Measurements from ENCODE around the gene GPR142. TPM values are rescaled to one million over a fixed set of nuclear protein-coding genes. Genes with fewer than 3 reads are reported as not detected.

The GPR142 gene
- polyA plus RNA-seq, 4 donors: 0.16 to 0.63 (median 0.40) TPM; not detected in 1

DNA sequence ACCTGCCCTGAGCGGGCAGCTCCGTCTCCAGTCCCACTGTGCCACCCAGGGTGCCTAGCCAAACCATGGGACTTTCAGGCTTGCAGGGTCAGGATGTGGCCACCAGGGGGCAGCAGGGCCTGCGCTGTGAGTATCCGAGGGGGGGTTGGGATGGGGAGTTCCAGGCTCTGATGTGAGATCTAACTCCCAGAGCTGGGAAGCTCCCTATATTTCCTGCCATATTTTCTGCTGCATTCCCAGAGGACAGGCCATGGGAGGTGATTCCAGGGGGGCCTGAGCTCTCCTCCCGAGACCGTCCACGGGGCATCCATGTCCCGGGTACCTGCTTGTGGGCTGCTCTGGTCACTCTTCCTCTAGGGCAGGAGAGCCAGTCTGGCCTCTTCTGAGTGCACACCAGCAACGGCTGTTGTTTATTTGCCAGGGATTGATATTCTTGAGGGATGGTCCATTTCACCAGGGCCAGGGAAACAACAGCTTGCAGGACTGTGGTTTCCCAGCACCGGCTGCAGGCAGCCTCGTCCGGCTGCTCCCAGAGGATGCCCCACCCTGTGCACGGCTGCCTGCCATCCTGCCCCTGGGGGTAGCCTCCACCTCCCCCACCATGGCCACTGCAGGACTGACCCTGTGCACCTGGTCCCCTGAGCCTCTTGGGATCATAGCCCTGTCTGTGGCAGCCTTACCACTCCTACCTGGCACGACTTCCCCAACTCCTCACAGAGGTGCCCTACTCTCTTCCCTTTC, 1.2 kb downstream of the GPR142 start:
- DNase-seq (ENCODE audit: low read depth in 4 of 4, low spot score in 3 of 4): no peak

DNA sequence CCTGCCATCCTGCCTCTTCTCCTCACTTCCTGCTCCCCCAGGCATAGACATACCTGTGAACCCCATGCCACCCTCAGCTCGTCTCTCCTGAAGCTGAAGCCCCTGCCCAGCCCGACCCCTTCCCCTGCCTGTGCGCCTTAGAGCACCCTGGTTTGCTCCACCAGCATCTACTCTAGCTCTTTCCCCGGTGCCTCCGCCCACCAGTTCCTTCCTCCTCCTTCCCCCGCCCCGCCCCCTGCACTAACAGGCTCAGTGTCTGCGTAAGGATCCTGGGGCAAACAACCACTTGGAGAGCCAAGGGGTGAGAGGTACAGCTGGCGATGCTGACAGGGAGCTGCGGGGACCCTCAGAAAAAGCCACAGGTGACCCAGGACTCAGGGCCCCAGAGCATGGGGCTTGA, 1.9 kb downstream of the GPR142 start:
- no peak for DNase-seq (ENCODE audit: low read depth in 4 of 4, low spot score in 3 of 4)

DNA sequence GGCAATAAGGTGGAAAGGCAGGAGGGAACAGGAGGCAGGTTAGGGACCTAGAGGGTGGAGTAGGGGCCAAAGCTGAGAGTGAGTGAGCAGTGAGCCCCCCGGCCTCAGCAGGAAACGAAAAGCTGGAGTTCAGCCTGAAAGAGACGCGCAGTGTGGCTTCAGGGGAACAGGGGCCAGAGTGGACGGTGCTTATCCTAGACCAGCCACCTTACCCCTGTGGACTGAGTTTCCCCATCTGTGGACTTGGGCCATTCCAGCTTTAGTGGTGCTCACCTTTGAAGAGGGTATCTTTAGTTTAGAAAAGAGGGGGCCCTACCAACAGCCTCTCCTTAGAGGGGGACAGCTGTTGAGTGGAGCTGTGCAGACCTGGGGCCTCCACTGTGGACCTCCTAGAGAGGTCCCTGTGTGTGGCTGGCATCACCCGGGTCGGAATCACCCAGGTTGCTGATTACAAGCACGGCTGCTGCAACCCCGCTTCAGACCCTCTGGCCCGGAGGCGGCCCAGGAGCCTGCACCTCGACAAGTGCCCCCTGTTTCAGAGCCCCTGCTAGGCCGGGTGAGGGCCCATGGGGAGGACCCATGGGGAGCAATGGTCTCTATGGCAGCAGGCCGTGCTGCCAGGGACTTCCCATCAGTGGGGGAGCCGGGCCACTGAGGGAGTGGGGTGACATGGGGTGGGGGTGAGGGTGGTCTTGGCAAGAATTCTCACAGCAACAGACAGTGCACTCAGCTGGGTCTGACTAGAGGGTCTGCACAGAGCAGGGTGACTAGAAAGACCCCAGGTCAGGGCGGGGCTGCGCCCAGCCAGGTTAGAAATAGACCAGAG, 2.6 kb downstream of the GPR142 start:
- DNase-seq (ENCODE audit: low read depth in 4 of 4, low spot score in 3 of 4): no peak

DNA sequence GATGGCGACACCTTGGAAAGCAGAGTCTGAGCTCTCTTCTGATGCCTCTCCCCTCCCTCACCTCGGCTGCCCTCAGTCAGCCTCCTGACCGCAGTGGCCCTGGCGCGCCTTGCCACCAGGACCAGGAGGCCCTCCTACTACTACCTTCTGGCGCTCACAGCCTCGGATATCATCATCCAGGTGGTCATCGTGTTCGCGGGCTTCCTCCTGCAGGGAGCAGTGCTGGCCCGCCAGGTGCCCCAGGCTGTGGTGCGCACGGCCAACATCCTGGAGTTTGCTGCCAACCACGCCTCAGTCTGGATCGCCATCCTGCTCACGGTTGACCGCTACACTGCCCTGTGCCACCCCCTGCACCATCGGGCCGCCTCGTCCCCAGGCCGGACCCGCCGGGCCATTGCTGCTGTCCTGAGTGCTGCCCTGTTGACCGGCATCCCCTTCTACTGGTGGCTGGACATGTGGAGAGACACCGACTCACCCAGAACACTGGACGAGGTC, 4.4 kb downstream of the GPR142 start:
- no peak for DNase-seq (ENCODE audit: low read depth in 4 of 4, low spot score in 3 of 4)

DNA sequence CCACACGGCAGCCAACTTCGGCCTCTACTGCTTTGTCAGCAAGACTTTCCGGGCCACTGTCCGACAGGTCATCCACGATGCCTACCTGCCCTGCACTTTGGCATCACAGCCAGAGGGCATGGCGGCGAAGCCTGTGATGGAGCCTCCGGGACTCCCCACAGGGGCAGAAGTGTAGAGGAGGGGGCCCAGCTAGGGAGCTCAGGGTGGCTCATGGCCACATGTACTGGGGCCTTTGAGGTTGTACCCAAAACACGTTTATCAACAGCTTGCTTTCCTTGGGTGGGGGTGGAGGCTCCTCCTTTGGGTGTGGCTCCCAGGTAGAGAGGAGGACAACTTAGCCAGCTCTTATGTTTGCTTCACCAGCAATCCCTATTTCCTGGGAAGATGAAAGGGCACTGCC, 5.1 kb downstream of the GPR142 start:
- DNase-seq (ENCODE audit: low read depth in 4 of 4, low spot score in 3 of 4): no peak

DNA sequence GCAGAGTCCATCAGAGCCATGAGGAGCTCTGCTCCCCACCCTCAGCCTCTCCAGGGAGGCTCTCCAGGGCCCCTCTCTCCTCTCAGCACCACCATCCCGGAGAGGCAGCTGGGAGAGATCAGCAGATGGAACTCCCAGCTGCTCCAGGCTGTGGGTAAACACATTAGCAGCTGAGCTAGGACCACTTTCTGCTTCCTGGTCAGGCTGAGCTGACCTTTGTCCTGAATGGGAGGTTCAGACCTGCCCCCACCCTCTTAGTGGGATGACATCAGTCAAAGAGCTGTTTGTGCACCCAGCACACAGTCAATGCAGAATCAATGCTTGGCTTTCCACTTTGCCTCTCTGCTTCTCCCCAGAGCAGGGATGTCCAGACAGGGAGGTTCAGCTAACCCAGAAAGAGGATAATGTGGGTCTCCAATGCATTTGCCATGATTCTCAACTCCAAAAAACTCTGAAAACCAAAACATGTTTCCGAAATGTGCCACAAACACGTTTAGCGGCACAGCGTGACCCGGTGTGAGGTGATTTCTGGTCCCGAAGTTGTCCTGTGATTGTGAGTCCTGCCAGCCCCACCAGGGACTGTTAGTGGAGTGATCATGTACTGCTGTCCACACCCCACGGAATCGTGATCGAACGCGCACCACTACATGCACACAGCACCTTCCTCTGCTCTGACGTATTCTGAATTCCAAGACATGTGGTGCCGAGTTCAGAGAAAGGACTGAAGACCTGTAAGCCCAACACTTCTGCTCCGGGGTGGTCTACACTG, 6.7 kb downstream of the GPR142 start:
- DNase-seq (ENCODE audit: low read depth in 4 of 4, low spot score in 3 of 4): no peak

DNA sequence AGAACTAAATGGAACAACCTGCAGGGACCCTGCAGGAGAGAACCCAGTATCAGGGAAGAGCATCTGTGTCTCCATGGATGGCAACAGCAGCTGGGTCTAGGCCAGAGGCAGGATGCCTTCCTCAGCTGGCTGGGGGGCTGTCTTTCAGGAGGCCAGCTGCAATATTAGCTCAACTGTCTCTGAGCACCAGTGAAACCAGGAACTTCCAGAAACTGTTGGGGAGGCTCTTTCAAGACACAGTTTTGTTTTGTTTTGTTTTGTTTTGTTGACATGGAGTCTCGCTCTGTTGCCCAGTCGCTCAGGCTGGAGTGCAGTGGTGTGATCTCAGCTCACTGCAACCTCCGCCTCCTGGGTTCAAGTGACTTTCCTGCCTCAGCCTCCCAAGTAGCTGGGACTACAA, 7.6 kb downstream of the GPR142 start:
- no peak for DNase-seq (ENCODE audit: low read depth in 4 of 4, low spot score in 3 of 4)

DNA sequence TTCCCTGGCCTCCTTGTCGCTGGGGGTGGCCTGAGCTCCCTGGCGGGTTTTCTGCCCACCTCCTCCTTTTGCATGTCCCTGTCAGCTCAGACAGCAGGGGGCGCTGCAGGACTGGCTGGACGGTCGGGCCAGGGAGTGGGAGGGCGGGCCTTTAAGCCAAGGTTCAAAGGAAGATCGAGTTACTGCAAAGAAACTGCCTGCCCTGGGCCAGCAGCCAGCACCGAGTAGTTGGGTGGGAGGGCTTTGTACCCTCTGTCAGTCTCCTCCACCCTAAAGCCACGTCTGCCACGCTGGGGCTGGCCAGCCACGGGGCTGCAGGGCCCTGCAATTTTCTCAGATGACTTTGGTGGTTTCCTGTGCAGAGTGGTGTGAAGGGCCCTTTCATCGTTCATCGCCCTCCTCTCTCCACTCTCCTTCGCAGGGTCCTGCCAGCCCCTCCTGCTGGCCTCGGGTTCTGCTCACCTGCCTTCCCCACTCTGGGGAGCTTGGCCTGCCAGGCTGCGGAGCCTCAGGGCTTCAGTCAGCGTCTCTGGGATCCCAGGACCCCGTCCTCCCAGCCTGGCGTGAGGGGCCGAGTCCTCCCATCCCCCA, 12.3 kb downstream of the GPR142 start:
- DNase-seq (ENCODE audit: low read depth in 4 of 4, low spot score in 3 of 4): peak; percentile 78 to 86 (median 81)

DNA sequence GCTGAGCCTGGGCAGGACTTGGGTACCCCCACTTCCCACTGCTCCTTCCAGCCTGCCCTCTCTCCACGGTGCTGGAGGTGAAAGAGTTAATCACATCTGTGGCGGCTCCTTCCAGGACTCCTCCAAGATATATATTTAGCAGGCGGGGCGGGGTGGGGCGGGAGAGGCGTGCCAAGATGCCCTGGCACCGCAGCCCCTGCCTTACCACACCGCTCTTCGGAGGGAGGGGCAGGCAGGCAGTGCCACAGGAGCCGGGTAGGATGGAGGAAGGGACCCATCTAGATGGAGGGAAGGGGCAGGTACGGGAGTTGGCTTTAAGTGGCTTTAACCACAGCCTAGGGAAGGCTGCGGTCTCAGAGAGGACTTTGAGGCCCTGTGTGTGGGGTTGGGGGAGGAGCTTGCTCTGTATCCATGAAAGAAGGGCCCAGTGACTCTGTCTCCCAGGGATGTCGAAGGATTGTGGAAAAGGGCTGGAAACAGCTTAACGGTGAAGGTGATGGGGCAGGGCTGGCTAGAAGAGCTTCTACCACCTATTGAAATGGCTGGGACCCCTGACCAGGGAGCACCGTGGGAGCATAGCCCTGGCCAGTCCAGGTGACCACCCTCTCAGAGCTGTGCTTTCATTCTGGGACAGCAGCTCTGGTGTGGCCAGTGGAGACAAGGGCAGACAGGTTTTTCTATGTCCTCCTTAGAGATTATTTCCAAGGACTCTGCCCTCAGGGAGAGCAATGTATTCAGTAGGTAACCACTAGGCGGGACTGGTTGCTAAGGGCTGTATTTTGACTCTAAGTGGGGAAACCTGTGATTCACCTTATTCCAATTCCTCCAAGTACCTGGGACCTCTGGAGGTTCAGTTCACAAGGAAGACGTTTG, 13.0 kb downstream of the GPR142 start:
- no peak for DNase-seq (ENCODE audit: low read depth in 4 of 4, low spot score in 3 of 4)

DNA sequence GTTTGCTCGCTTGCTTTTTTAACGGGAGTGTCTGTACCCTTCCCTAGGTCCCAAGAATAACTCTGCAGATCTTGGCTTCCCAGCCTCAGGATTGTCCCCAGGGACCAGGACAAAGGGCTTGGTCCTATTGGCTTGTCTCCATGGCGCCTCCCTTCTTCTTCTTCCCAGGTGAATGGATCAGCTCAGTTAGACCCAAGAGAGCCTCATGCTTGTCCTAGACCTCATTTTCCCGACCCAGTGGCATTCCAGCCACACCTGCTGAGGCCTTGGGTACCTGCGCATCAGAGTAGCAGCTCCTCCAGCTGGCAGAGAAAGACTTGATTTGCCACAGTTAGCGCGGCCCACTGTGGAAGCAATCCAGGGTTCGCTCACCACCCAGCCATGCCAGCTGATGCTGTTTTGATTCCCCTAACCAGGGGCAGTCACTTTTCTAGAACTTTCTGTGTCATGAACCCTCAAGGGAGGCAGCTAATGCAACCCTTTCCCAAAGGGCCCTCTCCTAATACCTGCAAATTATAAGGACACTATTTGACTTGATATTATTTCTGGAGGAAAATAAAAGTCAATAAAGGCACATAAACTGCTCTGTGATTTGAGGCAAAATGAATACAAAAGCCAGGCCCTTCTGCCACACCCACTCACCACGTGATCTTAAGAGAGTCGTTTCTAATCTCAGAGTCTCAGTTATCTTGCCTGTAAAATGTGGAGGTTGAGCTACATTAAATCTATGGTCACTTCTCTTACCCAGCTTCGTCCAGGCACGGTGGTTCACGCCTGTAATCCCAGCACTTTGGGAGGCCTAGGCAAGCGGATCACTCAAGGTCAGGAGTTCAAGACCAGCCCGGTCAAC, 13.9 kb downstream of the GPR142 start:
- no peak for DNase-seq (ENCODE audit: low read depth in 4 of 4, low spot score in 3 of 4)

DNA sequence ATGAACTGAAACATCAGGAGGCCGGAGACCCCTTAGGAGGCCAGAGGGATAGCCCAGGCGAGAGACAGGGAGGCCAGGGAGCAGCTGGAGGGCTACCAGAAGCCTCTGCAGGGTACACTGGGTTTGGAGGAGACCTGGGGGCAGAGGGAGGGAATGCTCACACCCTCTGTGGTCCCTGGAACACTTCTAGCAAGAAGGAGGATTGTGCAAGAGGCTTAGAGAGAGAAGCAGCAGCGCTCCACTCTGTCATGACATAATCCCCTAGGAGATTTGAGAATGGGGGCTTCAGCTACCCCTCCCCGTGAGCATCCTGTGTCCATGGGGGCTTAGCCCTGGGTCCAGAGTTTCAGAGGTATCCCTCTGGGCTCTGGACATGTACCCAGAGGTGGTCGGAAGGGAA, 15.8 kb downstream of the GPR142 start:
- no peak for DNase-seq (ENCODE audit: low read depth in 4 of 4, low spot score in 3 of 4)

DNA sequence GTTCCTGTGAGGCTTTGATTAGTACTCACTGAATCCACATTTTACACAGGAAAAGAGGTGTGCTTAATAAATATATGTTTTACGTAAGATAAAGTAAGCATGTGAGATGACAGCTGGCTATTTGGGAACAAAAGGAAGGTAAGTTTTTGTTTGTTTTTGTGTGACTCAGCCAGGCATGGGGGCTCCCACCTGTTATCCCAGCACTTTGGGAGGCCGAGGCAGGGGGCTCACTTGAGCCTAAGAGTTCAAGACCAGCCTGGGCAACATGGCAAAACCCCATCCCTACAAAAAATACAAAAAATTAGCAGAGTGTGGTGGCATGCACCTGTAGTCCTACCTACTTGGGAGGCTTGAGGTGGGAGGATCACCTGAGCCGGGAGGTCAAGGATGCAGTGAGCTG, 17.9 kb downstream of the GPR142 start:
- no peak for DNase-seq (ENCODE audit: low read depth in 4 of 4, low spot score in 3 of 4)

DNA sequence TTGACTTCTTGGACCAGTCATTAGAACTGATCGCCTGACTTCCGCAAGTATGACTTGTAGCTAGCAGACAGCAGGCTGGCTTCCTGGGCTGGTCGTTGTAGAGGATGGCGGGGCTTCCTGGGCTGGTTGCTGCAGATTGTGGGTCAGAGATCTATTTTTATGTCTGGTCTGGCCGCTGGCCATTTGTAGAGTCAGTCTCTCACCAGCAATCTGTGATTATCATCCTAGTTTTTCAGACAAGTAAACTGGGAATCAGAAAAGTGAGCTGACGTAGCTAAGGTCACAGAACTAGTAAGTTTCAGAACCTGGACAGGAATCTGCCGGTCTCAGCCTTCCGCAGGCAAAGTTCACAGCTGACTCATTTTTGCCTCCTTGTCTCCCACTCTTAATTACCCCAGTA, 19.1 kb downstream of the GPR142 start:
- DNase-seq (ENCODE audit: low read depth in 4 of 4, low spot score in 3 of 4): no peak

DNA sequence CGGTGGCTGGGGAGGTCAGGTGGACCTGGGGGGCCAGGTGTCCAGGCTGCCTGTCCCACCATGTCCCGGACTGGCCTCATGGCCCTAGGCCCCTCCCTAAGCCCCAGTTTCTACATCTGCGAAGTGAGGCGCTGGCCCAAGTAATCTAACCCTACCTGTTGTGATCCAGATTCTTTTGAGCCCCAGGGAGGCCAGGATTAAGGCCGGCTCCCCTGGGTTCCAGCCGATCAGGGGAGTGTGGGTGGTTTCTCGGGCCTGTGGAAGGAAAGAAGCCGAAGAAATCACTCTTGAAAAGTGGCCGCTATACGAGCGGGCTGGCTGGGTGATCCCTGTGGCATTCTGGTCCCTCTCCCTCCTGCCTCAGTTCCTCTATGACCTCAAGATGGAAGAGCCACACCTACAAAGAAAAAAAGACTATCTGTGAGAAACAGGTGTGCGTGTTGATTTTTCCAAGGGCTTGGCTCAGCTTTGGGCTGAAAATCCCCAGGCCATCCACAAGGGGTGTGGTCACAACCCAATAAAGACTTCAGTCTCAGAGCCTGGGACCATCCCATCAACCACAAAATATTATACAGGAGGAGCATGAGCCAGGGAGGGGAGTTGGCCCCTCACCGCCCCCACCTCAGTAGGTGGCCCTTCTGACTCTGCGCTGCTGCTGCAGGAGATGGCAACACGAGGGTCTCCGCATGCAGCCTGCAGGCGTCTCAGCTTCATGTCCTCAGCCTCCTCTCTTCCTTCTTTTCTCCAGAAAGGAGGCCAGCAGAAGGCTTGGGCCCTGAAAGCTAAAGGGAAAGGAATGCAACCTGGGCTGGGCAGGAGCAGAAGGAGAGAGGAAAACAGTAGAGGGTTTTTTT, 20.3 kb downstream of the GPR142 start:
- no peak for DNase-seq (ENCODE audit: low read depth in 4 of 4, low spot score in 3 of 4)

DNA sequence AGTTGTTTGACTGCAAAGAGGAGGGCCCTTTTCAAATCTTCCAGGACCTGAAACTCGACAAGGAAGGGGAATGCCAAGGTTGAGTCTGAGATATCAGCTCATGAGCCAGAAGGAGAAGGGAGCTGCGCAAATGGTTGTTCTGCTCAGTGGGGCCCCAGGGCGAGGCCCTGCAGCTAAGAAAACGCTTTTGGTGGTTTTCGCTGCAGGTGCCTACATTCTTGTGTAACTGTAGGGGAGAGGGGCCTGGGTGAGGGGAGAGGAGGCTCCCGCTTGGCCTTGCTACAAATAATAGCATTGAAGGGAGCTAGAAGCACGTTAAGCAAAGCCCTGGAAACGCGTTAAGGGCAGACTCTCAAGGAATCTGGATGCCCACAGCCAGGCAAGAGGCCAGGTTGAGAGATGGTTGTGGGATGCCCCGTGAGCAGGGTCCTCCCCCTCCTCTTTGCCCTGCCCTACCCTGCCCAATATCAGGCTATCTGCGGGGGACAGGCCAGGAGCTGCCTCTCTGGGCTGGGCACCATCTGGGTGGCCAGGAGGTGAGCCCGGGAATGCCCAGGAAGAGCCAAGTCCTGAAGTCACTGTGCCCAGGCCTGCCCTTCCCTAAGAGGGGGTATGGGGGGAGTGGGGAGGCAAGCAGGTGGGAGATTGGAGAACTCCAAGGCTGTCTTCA, 21.9 kb downstream of the GPR142 start:
- no peak for DNase-seq (ENCODE audit: low read depth in 4 of 4, low spot score in 3 of 4)

DNA sequence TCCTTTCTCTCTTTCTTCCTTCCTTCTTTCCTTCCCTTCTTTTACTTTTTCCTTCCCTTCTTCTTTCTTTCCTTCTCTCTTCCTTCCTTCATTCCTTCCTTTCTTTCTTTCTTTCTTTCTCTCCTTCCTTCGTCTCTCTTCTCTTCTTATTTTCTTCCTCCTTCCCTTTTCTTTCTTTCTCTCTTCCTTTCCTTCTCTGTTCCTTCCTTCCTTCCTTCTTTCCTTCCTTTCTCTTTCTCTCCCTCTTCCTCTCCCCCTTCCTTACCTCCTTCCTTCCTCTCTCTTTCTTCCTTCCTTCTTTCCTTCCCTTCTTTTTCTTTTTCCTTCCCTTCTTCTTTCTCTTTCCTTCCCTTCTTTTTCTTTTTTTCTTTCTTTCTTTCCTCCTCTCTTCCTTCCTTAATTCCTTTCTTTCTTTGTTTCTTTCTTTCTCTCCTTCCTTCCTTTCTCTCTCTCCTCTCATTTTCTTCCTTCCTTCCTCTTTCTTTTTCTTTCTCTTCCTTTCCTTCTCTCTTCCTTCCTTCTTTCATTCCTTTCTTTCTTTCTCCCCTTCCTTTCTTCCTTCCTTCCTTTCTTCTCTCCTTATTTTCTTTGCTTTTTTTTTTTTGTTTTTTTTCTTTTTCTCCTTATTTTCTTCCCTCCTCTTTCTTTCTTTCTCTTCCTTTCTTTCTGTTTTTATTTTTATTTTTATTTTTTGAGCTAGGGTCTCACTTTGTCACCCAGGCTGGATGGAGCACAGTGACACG, 22.8 kb downstream of the GPR142 start:
- DNase-seq (ENCODE audit: low read depth in 4 of 4, low spot score in 3 of 4): no peak

Data from left renal pelvis (tissue), 4 donors.